ENCODE results near the gene WDR1.

Gene WDR1

GRCh38 chr4:10034612-10035104 lies 81.9 kb downstream of the WDR1 start:
- DNase-seq, result no peak

DNA sequence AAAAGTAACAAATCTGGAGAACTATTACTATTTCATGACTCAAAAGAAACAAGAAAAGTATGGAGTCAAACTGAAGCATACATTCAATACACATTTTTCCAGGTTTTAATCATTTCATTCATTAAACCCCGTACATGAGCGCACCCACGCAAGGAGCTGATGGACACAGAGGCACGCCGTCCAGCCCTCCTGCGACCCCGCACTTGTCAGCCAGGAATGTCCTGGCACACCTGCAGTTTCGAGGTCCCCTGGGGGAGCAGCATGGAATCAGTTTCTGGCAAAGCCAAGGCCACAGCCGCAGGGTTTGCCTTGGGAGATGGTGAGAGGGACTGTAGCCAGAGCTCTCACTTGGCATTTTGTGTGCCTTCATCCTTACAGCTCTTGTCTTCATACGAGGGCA lies 82.5 kb downstream of the WDR1 start:
- DNase-seq, result no peak

- DNase-seq, result no peak
Measured at GRCh38 chr4:10033191-10033881, 83.3 kb downstream of the WDR1 start.

DNA sequence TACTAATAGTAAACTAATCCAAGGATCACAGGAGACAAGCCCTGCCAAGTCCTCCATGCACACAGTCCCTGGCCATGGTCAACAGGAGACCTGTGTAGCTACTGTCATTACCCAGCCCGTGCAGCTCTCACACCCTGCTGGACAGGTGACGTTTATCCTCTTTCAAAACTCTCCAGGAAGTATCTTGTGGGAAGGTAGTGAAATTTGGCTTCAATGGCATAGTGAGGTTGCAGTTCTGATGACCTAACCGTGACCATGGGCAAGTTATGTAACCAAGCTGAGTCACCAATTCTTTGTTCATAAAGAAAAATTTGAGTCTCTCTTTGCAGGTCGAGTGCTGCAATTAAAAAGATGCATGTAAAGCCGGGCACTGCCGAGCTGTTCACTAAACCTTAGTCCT lies 84.0 kb downstream of the WDR1 start:
- no peak for DNase-seq

- no peak for DNase-seq
Measured at GRCh38 chr4:10031668-10032590, 84.7 kb downstream of the WDR1 start.

DNA sequence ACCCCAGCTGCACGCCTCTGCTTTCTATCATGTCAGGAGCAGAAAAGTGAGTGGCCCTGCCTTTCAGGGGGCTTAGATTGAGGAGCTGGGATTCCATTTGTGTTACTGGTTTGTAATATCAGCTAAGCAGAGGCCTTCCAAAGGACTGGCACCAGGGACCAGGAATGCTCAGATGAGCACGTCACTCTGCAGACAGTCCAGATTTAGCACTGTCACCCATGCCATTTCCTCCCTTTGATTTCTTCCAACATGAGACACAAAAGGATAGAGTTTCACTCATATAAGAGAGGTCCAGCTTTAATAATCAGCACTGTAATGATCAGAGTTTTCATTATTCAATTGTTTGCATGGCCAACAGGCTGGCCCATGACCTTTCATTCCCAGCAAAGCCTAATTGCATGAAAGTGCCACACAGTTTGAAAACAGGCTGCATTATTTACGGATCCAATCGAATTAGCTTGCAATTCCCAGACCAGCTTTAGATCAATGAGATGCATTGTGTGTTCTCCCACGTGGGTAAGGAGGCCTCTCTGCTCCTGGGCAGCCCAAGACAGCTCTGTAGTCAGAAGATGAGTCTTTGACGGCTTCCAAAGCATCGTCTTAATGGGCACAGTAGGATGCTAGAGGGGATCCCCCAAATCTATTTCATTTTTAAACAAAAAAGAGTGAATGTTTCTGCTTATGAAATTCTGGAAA lies 85.5 kb downstream of the WDR1 start:
- no peak for DNase-seq

GRCh38 chr4:10029403-10029802 lies 87.2 kb downstream of the WDR1 start:
- no peak for DNase-seq

- no peak for DNase-seq
Measured at GRCh38 chr4:10028910-10029309, 87.7 kb downstream of the WDR1 start.

GRCh38 chr4:10026485-10026884 lies 90.1 kb downstream of the WDR1 start:
- no peak for DNase-seq

DNA sequence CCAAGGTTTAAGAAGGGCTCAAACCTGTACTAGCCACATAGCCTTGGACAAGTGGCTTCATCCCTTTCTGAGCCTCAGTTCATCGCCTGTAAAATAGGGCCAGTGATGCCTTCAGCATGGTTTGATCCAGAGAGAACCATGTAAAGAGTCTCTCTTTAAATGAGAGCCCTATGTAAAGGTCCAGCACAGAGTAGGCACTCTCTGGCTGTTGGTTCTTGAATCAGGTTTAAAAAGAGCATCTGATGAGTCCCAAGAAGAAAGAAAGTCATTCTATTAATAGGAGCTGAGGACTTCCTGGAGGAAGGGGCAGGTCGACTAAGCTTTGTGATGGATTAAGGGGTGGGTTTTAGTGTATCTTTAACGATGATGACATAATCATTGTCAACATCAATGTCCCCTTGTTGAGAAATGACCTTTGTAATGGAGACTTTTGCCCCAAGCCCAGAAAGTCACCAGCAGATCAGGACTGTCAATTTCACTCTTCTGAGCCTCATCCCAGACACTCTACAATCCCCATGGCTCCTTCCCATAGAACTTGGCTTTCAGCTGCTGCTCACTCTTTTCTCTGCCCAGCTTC lies 91.3 kb downstream of the WDR1 start:
- no peak for DNase-seq
